Panc1 (cell line): ENCODE measurements around the gene TBC1D22A. TPM values are rescaled to one million over a fixed set of nuclear protein-coding genes. Genes with fewer than 3 reads are reported as not detected.

ENCODE experiments used
- ATAC-seq: fragments of 200-7000 bp; cut with Tn5 transposase; 2 replicates; pipeline ENCODE4 v1.9.1; 2020; ENCODE audit warnings: mild to moderate bottlenecking, moderate library complexity
- BruUV-seq: library from RNA; stranded (reverse); fragments of 400-500 nt; replicated peaks from 2 replicates; lab custom pipeline; 2021; lab: Mats Ljungman, UMichigan
- CTCF ChIA-PET: fragments of 300-600 bp; sonication (Branson Sonifier 250); formaldehyde crosslinking; loops from one replicate; lab custom pipeline; 2022; ENCODE audit warnings: antibody characterized with exemption; lab: Charles Lee
- POLR2A ChIA-PET: fragments of 300-600 bp; sonication (Branson Sonifier 250); formaldehyde crosslinking; loops from one replicate; lab custom pipeline; 2022; ENCODE audit warnings: antibody characterized with exemption; lab: Charles Lee
- DNase-seq: peaks from one replicate; pipeline ENCODE4 v3.0.0-alpha.2; 2010; ENCODE audit warnings: low read depth, low spot score
- H3K27ac ChIP-seq: 2 replicates; pipeline ENCODE4 v1.5.1; 2011; ENCODE audit warnings: mild to moderate bottlenecking, low read length, inconsistent platforms
- H3K27me3 ChIP-seq: fragments of 200-500 bp; sonication (Bioruptor generic); 2 replicates; pipeline ENCODE4 v1.6.0; 2014; ENCODE audit warnings: low read length, inconsistent platforms; ENCODE audit not compliant: control insufficient read depth, insufficient read depth
- H3K36me3 ChIP-seq: fragments of 200-500 bp; sonication (Bioruptor generic); 2 replicates; pipeline ENCODE4 v1.5.1; 2014; ENCODE audit warnings: inconsistent platforms, mild to moderate bottlenecking, low read length, moderate library complexity; ENCODE audit not compliant: control insufficient read depth, insufficient read depth
- H3K4me1 ChIP-seq: 2 replicates; pipeline ENCODE4 v1.5.1; 2011; ENCODE audit warnings: inconsistent platforms, mild to moderate bottlenecking, low read length, moderate library complexity; ENCODE audit not compliant: control insufficient read depth, insufficient read depth
- H3K4me3 ChIP-seq, 2 experiments: 2 replicates each; pipeline ENCODE4 v1.5.1; 2011 to 2012; ENCODE audit warnings: low read depth in 2 of 2, low read length in 2 of 2, mild to moderate bottlenecking in 2 of 2, inconsistent platforms in 1 of 2, moderate library complexity in 1 of 2
- H3K9me3 ChIP-seq: fragments of 200-500 bp; sonication (Bioruptor generic); 2 replicates; pipeline ENCODE4 v1.5.1; 2014; ENCODE audit warnings: low read depth, mild to moderate bottlenecking, inconsistent platforms, low read length, moderate library complexity; ENCODE audit not compliant: control insufficient read depth, insufficient read depth
- POLR2AphosphoS5 ChIP-seq: IDR thresholded peaks from 2 replicates; pipeline ENCODE4 v1.6.1; 2012; ENCODE audit warnings: mild to moderate bottlenecking, low read depth, low read length, moderate library complexity
- SIN3A ChIP-seq: IDR thresholded peaks from 2 replicates; pipeline ENCODE4 v1.6.1; 2012; ENCODE audit warnings: low read depth, mild to moderate bottlenecking, low read length, moderate library complexity, borderline replicate concordance; ENCODE audit not compliant: insufficient read depth
- TCF7L2 ChIP-seq: IDR thresholded peaks from 2 replicates; pipeline ENCODE4 v1.6.1; 2011; ENCODE audit warnings: mild to moderate bottlenecking, low read depth, low read length, inconsistent platforms
- in situ Hi-C: cut with HindIII; loops from 2 replicates; pipeline ENCODE4 v1.10.0; 2016; ENCODE audit warnings: low sequenced_read_pairs, low pct_unique_long_range_greater_than_20kb
- intact Hi-C: fragments of 100-400 bp; cut with micrococcal nuclease; formaldehyde crosslinking; loops from one replicate; pipeline ENCODE4 v1.10.0; 2022; ENCODE audit not compliant: unreplicated experiment
- total RNA-seq: library from RNA; stranded (reverse); gene quantifications from one replicate; pipeline ENCODE4 v1.2.1, GENCODE V29; 2021; ENCODE audit not compliant: unreplicated experiment
- TF ChIP-seq, protein P1 (sequence below), 2 experiments: IDR thresholded peaks; 2 replicates each; pipeline ENCODE4 v1.6.1; 2011 to 2012; ENCODE audit warnings: low read depth in 2 of 2, control low read depth in 1 of 2, low read length in 1 of 2, mild to moderate bottlenecking in 1 of 2, moderate library complexity in 1 of 2; ENCODE audit not compliant: insufficient read depth in 1 of 2
- TF ChIP-seq, protein P2 (sequence below): fragments of 450-650 bp; IDR thresholded peaks from 2 replicates; pipeline ENCODE4 v1.5.1; 2017; ENCODE audit warnings: mild to moderate bottlenecking

Gene TBC1D22A
- total RNA-seq, 1 experiment from 2014 or later, result 28.7 TPM

DNA sequence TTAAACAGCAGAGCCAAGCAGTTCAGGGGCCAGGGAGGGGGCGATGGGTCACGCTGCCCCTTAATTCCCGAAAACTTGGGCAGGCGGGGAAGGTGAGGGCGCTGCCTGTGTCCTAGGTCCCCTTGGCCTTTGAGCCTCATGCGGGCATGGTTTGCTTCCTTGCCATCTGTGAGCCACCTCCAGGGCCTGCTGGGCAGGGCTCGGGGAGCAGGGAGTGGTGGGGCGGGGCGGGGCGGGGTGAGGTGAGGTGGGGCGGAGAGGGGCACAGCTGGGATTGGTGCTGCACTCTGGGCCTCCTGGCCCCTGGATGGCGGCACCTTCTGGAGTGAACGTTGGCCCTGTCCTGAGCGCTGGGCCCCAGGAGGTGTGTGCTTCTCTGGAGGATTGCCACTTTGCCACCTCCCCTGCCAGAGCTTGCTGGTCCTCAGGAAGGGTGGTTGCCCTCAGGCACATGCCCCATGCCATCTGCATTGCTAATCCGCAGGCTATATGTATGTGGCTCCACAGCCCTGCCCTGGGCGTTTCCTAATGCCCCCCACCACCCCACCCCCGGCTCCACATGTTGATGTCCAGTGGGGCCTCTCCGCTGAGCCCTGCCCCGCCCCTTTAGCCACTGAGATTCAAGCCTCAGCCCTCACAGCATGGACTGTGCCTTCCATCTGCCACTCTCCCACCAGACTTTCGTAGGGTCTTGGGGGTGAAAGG, 352.5 kb downstream of the TBC1D22A start:
- H3K9me3 ChIP-seq, result no peaks in the 10 kb centered on the region
- no peaks in the 10 kb centered on the region for H3K27me3 ChIP-seq
- no peaks in the 10 kb centered on the region for H3K36me3 ChIP-seq
- DNase-seq (no peak), ATAC-seq (no peak)
- in situ Hi-C loops (no loop called here), intact Hi-C loops (no loop called here)
- H3K27ac ChIP-seq, result no peak overlapping the region
- no TSS peak for BruUV-seq
- H3K4me1 ChIP-seq, result no peaks in the 10 kb centered on the region
- ChIA-PET CTCF (no interaction called here), POLR2A (no interaction called here)
- no peak overlapping the region for H3K4me3 ChIP-seq
- TF ChIP-seq, protein P1, sequence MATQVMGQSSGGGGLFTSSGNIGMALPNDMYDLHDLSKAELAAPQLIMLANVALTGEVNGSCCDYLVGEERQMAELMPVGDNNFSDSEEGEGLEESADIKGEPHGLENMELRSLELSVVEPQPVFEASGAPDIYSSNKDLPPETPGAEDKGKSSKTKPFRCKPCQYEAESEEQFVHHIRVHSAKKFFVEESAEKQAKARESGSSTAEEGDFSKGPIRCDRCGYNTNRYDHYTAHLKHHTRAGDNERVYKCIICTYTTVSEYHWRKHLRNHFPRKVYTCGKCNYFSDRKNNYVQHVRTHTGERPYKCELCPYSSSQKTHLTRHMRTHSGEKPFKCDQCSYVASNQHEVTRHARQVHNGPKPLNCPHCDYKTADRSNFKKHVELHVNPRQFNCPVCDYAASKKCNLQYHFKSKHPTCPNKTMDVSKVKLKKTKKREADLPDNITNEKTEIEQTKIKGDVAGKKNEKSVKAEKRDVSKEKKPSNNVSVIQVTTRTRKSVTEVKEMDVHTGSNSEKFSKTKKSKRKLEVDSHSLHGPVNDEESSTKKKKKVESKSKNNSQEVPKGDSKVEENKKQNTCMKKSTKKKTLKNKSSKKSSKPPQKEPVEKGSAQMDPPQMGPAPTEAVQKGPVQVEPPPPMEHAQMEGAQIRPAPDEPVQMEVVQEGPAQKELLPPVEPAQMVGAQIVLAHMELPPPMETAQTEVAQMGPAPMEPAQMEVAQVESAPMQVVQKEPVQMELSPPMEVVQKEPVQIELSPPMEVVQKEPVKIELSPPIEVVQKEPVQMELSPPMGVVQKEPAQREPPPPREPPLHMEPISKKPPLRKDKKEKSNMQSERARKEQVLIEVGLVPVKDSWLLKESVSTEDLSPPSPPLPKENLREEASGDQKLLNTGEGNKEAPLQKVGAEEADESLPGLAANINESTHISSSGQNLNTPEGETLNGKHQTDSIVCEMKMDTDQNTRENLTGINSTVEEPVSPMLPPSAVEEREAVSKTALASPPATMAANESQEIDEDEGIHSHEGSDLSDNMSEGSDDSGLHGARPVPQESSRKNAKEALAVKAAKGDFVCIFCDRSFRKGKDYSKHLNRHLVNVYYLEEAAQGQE (IDR thresholded peaks at IDR 0.05; ENCODE audit: insufficient read depth in 1 of 2, low read depth in 2 of 2, low read length in 1 of 2), result no peak
- TF ChIP-seq, protein P2, sequence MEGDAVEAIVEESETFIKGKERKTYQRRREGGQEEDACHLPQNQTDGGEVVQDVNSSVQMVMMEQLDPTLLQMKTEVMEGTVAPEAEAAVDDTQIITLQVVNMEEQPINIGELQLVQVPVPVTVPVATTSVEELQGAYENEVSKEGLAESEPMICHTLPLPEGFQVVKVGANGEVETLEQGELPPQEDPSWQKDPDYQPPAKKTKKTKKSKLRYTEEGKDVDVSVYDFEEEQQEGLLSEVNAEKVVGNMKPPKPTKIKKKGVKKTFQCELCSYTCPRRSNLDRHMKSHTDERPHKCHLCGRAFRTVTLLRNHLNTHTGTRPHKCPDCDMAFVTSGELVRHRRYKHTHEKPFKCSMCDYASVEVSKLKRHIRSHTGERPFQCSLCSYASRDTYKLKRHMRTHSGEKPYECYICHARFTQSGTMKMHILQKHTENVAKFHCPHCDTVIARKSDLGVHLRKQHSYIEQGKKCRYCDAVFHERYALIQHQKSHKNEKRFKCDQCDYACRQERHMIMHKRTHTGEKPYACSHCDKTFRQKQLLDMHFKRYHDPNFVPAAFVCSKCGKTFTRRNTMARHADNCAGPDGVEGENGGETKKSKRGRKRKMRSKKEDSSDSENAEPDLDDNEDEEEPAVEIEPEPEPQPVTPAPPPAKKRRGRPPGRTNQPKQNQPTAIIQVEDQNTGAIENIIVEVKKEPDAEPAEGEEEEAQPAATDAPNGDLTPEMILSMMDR, result no peak
- TF ChIP-seq POLR2AphosphoS5, result no peak
- TF ChIP-seq SIN3A, result no peak
- TF ChIP-seq TCF7L2, result no peak

DNA sequence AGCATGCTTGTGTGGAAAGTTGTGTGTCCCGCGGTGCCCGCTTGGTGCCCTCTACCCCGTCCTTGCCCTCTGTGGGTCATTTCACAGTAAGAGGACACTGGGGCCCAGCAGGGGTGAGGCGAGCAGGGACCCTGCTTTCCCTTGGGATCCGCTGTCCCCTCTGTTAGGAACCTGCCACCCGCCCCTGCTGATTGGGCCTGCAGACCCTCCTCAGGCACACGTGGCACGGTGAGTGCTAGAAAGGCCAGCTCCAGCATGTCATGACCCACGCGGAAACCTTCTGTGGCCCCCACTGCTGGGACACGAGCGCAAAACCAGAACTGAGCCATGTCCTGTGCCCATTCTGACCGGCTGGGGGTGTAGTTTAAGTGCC, 353.1 kb downstream of the TBC1D22A start:
- TF ChIP-seq, protein P2, result no peak
- no peak for TF ChIP-seq SIN3A
- TF ChIP-seq, protein P1 (IDR thresholded peaks at IDR 0.05; ENCODE audit: insufficient read depth in 1 of 2, low read depth in 2 of 2, low read length in 1 of 2), result no peak
- no peak for TF ChIP-seq POLR2AphosphoS5
- TF ChIP-seq TCF7L2, result no peak
- H3K9me3 ChIP-seq, result no peaks in the 10 kb centered on the region
- no peaks in the 10 kb centered on the region for H3K4me1 ChIP-seq
- H3K27me3 ChIP-seq, result no peaks in the 10 kb centered on the region
- CTCF ChIA-PET, result no interaction called here
- POLR2A ChIA-PET, result no interaction called here
- intact Hi-C loops (no loop called here), in situ Hi-C loops (no loop called here)
- BruUV-seq, result no TSS peak
- no peak for ATAC-seq
- no peak for DNase-seq
- no peak overlapping the region for H3K27ac ChIP-seq
- no peak overlapping the region for H3K4me3 ChIP-seq
- H3K36me3 ChIP-seq, result no peaks in the 10 kb centered on the region
